HG02840 (cell line): ENCODE measurements around the gene IFNK.

Source experiments
- ATAC-seq: cut with Tn5 transposase; IDR thresholded peaks from one replicate; pipeline ENCODE4 v1.9.1; 2021; ENCODE audit warnings: mild to moderate bottlenecking, moderate library complexity, moderate number of reproducible peaks; ENCODE audit not compliant: unreplicated experiment, low FRiP score

Gene IFNK

DNA sequence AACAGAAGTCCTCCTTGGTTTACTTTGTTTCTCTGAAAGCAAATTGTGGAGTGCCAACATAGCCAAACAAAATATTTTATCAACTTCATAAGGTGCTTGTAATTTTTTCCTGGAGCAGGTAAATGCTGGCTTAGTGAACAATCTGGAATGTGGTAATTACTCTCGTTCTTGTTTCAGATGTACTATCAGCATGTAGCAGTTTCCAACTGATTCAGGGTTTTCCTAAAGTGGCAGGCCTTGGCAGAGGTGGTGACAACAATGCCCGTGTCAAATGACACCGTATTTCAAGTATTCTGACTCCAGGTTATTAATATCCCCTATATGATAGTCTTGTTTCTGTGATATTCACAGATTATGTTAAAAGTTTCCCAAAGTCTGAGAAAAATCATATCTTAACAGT is 48.0 kb downstream of the IFNK start:
- ATAC-seq = no peak

DNA sequence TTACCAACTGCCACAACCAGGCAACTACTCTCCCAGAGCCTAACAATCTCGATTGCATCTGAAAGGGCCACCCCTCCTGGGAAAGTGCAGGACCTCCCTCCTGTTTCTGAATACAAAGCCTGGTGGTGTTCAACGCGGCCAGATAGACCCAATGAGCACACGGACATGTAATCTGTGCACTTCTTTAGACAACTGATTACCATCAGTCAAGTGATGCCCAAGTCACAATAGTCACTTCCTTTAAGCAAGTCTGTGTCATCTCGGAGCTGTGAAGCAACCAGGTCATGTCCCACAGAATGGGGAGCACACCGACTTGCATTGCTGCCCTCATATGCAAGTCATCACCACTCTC is 48.5 kb downstream of the IFNK start:
- ATAC-seq = peak; percentile 31

DNA sequence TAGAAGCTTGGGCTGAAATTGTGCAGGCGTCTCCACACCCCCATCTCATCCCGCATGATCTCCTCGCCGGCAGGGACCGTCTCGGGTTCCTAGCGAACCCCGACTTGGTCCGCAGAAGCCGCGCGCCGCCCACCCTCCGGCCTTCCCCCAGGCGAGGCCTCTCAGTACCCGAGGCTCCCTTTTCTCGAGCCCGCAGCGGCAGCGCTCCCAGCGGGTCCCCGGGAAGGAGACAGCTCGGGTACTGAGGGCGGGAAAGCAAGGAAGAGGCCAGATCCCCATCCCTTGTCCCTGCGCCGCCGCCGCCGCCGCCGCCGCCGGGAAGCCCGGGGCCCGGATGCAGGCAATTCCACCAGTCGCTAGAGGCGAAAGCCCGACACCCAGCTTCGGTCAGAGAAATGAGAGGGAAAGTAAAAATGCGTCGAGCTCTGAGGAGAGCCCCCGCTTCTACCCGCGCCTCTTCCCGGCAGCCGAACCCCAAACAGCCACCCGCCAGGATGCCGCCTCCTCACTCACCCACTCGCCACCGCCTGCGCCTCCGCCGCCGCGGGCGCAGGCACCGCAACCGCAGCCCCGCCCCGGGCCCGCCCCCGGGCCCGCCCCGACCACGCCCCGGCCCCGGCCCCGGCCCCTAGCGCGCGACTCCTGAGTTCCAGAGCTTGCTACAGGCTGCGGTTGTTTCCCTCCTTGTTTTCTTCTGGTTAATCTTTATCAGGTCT is 49.0 kb downstream of the IFNK start, which contains the start of gene C9orf72:
TSS of gene C9orf72 (minus strand) at position 564 of the 716 bp plus-strand sequence. CDS start 6,361 bp downstream, outside the sequence.
- peak; percentile 67 for ATAC-seq

DNA sequence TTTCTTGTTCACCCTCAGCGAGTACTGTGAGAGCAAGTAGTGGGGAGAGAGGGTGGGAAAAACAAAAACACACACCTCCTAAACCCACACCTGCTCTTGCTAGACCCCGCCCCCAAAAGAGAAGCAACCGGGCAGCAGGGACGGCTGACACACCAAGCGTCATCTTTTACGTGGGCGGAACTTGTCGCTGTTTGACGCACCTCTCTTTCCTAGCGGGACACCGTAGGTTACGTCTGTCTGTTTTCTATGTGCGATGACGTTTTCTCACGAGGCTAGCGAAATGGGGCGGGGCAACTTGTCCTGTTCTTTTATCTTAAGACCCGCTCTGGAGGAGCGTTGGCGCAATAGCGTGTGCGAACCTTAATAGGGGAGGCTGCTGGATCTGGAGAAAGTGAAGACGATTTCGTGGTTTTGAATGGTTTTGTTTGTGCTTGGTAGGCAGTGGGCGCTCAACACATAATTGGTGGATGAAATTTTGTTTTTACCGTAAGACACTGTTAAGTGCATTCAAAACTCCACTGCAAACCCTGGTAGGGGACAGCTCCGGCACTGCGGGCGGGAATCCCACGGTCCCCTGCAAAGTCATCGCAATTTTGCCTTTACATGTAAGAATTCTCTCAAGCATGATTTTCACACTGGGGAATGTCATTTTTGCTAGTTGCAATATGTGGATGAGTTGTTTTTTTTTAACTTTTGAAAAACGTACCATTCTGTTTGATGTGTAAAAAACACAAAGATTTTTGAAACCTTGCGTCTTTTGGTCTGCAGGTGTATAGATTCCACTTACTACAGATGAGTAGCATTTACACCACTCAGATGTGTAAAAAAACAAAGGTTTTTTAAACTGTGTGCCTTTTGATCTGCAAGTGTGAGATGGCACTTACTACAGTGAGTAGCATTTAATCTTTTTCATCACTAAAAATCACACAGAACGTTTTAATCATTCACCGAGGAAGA is 49.8 kb downstream of the IFNK start:
- peak; percentile 90 for ATAC-seq
